ENCODE data around the gene VASN.

The VASN gene

DNA sequence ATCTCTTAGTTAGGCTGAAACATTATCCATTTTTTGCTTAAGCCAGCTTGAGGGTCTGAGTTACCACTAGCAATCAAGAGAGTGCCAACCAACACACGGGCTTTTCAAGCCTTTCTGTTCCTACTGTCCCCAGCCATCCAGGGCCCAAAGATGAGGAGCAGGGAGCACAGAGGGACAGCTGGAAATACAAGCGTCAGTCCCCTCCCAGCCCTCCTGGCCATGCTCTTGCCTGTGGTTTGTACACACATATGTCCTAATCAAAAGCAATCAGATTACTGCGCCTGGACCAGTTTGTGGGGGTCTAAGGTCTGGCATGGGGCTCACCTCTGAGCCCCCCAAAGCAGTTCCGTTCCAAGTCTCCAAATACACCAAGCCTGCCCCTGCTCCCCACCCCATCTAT, 41.2 kb downstream of the VASN start:
- TF ChIP-seq, protein P1, sequence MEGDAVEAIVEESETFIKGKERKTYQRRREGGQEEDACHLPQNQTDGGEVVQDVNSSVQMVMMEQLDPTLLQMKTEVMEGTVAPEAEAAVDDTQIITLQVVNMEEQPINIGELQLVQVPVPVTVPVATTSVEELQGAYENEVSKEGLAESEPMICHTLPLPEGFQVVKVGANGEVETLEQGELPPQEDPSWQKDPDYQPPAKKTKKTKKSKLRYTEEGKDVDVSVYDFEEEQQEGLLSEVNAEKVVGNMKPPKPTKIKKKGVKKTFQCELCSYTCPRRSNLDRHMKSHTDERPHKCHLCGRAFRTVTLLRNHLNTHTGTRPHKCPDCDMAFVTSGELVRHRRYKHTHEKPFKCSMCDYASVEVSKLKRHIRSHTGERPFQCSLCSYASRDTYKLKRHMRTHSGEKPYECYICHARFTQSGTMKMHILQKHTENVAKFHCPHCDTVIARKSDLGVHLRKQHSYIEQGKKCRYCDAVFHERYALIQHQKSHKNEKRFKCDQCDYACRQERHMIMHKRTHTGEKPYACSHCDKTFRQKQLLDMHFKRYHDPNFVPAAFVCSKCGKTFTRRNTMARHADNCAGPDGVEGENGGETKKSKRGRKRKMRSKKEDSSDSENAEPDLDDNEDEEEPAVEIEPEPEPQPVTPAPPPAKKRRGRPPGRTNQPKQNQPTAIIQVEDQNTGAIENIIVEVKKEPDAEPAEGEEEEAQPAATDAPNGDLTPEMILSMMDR (conservative IDR thresholded peaks at IDR 0.05; ENCODE audit: low read depth) = no peak
- ChIA-PET CTCF (interaction anchor here (0.7 kb wide), 1 partner anchor 60 kb away, joined by 3 read pairs; no protein-coding TSS in a partner anchor), POLR2A (ENCODE audit: low non-redundant PET) (no interaction called here)
- H3K27ac ChIP-seq = no peak overlapping the region
- DNase-seq (ENCODE audit: low spot score) = no peak

DNA sequence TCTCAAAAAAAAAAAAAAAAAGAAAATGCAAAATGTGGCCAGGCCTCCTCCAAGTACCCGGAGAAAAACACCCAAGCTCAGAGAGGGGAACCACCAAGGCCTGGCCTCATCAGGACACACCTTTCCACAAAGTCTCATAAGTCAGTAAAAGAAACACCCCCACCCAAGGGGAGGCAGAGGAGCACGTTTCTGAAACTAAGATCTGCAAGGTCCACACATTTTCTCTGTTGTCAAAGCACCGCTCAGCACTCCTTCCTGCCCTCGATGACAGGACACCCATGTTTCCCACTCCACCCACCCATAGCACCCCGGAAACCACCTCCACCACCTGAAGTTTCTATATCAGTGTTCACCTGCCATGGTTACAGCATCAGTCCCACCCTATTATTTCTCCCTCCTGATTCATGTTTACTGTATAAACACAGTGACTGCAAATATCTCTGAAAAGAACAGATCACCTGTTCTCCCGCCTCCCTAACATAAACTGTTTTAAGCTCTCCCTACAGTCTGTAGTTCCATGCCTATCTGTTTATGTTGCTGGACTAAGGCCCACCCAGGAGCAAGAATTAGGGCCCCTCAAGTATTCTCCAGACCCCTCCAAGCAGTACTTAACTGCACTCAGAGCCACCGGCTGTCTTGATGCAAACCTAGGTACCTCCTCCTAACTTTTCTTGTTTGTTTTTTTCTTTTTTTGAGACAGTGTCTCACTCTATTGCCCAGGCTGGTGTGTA, 42.7 kb downstream of the VASN start:
- ChIA-PET CTCF (interaction anchor here (0.6 kb wide), 1 partner anchor 36 kb away, joined by 5 read pairs; no protein-coding TSS in a partner anchor), POLR2A (ENCODE audit: low non-redundant PET) (interaction anchor here (0.8 kb wide), 1 partner anchor 74 kb away, joined by 3 read pairs; no protein-coding TSS in a partner anchor)
- H3K27ac ChIP-seq = peak overlapping the region; percentile 72; the same call in 1 of the 2 replicates
- TF ChIP-seq, protein P1 (conservative IDR thresholded peaks at IDR 0.05; ENCODE audit: low read depth) = no peak
- no peak for DNase-seq (ENCODE audit: low spot score)

DNA sequence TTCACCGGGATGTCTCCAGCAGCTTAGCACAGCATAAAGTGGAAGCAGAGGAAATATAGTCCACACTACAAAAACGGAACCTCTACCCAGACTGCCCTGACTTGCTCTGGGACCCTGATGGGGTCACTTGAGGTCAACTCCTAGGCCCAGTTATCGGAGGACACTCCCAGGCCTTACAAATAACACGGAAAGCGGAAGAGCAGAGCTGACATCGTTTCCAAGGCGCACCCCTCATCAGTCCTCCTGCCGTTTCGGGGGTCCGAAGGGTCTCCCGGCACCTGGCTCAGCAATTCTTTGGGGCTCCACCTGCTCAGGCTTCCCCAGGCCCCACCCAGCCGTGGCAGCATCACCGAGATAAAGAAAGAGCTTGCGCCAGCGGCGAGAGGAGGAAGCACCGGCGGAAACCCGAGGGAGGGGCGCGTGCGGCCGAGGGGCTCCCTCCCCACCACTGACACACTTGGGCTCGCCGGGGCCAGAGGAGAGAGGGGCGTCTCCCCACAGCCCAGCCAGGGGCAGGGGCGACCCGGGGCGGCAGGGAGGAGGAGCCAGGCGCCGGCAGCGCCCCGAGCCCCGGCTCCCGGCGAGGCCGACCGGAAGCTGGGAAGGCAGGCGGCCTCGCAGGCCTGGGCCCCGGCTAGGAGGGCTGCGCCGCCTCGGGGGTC, 44.0 kb downstream of the VASN start:
- DNase-seq (ENCODE audit: low spot score) = no peak
- peak overlapping the region; percentile 72 for H3K27ac ChIP-seq
- CTCF ChIA-PET = interaction anchor here (0.6 to 1.2 kb wide), 4 partner anchors 13 to 552 kb away, joined by 3 to 9 read pairs (median 4); no protein-coding TSS in a partner anchor
- POLR2A ChIA-PET (ENCODE audit: low non-redundant PET) = interaction anchor here (0.8 kb wide), 1 partner anchor 72 kb away, joined by 3 read pairs; no protein-coding TSS in a partner anchor
- TF ChIP-seq, protein P1 (conservative IDR thresholded peaks at IDR 0.05; ENCODE audit: low read depth) = no peak

DNA sequence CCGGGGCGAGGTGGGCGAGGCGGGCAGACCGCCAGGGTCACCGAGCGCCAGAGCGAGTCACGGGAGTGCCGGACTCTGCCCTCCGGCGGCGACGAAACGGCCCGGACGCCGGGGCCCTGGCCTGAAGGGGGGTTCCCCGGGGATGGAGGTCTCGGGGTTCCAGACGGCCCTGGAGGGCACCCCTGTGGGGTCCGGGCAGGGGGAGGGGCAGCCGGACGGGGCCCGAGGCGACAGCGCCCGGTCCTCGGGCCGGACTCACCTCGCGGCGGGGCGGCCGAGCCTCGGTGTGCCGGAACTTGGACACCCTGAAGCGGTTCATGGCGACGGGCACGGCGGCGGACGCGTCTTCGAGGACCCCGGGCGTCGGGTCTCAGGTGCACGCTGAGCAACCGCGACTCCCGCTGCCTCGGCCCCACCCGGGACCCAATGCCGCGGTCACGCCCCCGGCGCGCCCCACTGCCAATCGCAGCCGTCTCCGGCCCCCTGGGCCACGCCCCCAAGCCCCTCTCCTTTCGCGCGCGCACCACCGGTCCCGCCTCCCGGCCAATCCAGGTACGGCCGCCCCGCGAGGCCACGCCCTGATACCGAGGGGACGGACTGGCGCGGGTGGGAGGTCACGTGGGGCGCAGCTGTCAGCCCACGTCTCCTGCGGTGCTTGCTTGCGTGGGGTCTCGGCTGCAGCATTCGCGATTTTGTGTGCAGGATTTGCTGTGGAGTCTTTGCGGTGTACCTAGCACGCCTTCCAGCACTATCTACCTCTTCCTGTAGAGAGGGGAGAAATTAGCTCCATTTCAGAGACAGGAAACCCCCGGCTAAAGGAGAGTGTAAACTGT, 44.8 kb downstream of the VASN start, which contains the start of gene CORO7:
Gene CORO7, minus strand, starts transcription at position 397 of the 833 bp plus-strand sequence. Its CDS starts 78 bp downstream, at position 319.
- TF ChIP-seq, protein P1 (conservative IDR thresholded peaks at IDR 0.05; ENCODE audit: low read depth) = no peak
- peak within 1 kb of the TSS; percentile 72 for H3K27ac ChIP-seq
- CTCF ChIA-PET = interaction anchor here (0.6 to 1.2 kb wide), 4 partner anchors 14 to 232 kb away, joined by 3 to 9 read pairs (median 4); no protein-coding TSS in a partner anchor
- peak; percentile 93 for DNase-seq (ENCODE audit: low spot score)
- POLR2A ChIA-PET (ENCODE audit: low non-redundant PET) = no interaction called here

DNA sequence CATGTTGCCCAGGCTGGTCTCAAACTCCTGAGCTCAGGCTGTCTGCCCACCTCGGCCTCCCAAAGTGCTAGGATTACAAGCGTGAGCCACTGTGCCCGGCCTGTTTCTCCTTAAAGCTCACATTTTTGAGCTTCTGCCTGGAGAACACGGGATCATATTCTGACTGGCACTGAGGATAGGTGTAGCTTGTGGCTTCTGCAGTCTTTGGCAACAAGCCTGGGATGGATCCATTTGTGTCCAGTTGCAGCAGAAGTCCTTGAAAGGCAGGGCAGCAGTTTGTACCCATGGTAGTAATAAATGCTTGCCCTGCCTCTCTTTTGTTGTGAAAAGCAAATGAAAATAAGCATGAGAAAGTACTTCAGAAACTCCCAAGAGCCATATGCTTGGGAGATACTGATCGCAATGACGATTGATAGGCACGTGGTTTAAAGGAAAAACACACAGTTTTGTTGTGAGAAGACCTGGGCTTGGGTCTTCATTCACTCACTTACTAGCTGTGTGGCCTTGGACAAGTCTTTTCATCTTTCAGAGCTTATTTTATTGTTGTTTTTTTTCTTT, 47.8 kb downstream of the VASN start:
- DNase-seq (ENCODE audit: low spot score) = no peak
- POLR2A ChIA-PET (ENCODE audit: low non-redundant PET) = interaction anchor here (0.7 kb wide), 1 partner anchor 106 kb away, joined by 3 read pairs; no protein-coding TSS in a partner anchor
- TF ChIP-seq, protein P1 (conservative IDR thresholded peaks at IDR 0.05; ENCODE audit: low read depth) = no peak
- CTCF ChIA-PET = interaction anchor here (0.7 to 1.0 kb wide), 2 partner anchors 130 to 139 kb away, joined by 3 to 4 read pairs; no protein-coding TSS in a partner anchor
- no peak overlapping the region for H3K27ac ChIP-seq

All from RWPE1 (cell line).